Gastrocnemius medialis (tissue), 4 donors: ENCODE results near the gene ERC2.

Source experiments
- CTCF ChIP-seq, 5 experiments: fragments of 450-650 bp in 3 of 5; fragments of 200-600 bp in 2 of 5; sonication (generic) in 2 of 5; IDR thresholded peaks in 4 of 5; conservative IDR thresholded peaks in 1 of 5; 1 replicate in 4 of 5; 2 replicates in 1 of 5; pipeline ENCODE4 v1.5.1; 2016 to 2019; ENCODE audit warnings: antibody characterized with exemption in 5 of 5, mild to moderate bottlenecking in 3 of 5, moderate library complexity in 3 of 5
- POLR2A ChIP-seq, 2 donors: fragments of 450-650 bp; IDR thresholded peaks; one replicate each; pipeline ENCODE4 v1.6.1; 2017; ENCODE audit warnings: antibody characterized with exemption in 2 of 2, mild to moderate bottlenecking in 2 of 2, moderate library complexity in 2 of 2

DNA sequence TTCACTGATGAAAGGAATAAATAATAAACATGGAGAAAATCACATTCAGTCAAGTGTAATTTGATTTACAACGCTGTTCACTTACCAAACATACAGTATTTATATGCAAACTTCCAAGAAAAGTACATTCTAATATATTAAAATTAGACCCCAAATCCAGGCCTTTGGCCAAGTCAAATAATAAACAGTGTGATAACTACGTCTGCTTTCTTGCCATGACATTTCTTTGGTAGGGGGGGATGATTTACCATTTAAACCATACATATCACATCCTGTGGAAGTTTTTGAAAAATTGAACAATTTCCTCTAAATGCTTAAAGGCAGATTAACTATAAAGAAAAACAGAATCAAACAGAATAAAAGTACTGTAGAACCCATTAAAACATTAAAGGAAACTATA, 613.0 kb downstream of the ERC2 start:
- TF ChIP-seq POLR2A (IDR thresholded peaks at IDR 0.05) (no peak), CTCF (IDR thresholded peaks at IDR 0.05 in 4 of 5, conservative IDR thresholded peaks at IDR 0.05 in 1 of 5) (no peak)
